Prostate gland (tissue), 2 donors: ENCODE data around the gene TUSC1. TPM values are rescaled to one million over a fixed set of nuclear protein-coding genes. Genes with fewer than 3 reads are reported as not detected.
"Not testable (repeated sequence)": the region's sequence is repeated elsewhere in the genome, so short reads cannot be mapped to it uniquely, and the experiment has no call there.

Experiments
- DNase-seq: peaks from one replicate; pipeline ENCODE4 v3.0.0-alpha.2; 2019; ENCODE audit warnings: low spot score
- H3K27ac ChIP-seq, 2 donors: fragments of 200-600 bp; sonication (generic); 2 replicates each; pipeline ENCODE4 v1.5.1; 2017 to 2019
- H3K27me3 ChIP-seq: fragments of 200-600 bp; sonication (generic); replicated peaks from 2 replicates; pipeline ENCODE4 v1.5.1; 2019; ENCODE audit not compliant: insufficient read depth
- H3K36me3 ChIP-seq, 2 donors: fragments of 200-600 bp; sonication (generic); 1 replicate in 1 of 2; 2 replicates in 1 of 2; pipeline versions ENCODE4 v1.5.1 to v1.8.1; 2017 to 2019
- H3K4me1 ChIP-seq: fragments of 200-600 bp; sonication (generic); replicated peaks from 2 replicates; pipeline ENCODE4 v1.5.1; 2019
- H3K4me3 ChIP-seq, 2 donors: fragments of 200-600 bp; sonication (generic); 2 replicates each; pipeline ENCODE4 v1.5.1; 2017 to 2019
- H3K9me3 ChIP-seq: fragments of 200-600 bp; sonication (generic); 2 replicates; pipeline ENCODE4 v1.5.1; 2017
- CTCF ChIP-seq, 4 experiments: fragments of 200-600 bp in 2 of 4; fragments of 450-650 bp in 2 of 4; sonication (generic) in 2 of 4; IDR thresholded peaks; 1 replicate in 3 of 4; 2 replicates in 1 of 4; pipeline ENCODE4 v1.5.1; 2016 to 2019; ENCODE audit warnings: antibody characterized with exemption in 4 of 4, mild to moderate bottlenecking in 2 of 4, moderate library complexity in 2 of 4
- POLR2A ChIP-seq: fragments of 450-650 bp; IDR thresholded peaks from one replicate; pipeline ENCODE4 v1.6.1; 2016; ENCODE audit warnings: antibody characterized with exemption, mild to moderate bottlenecking
- POLR2AphosphoS5 ChIP-seq: sonication (generic); formaldehyde crosslinking; IDR thresholded peaks from one replicate; pipeline ENCODE4 v1.6.1; 2017; ENCODE audit warnings: antibody characterized with exemption
- WGBS: methylation state at CpG from one replicate; pipeline ENCODE4 v1.1.5; 2018; 5-methylcytosine and 5-hydroxymethylcytosine counted together
- intact Hi-C: fragments of 100-400 bp; cut with DNase I; formaldehyde crosslinking; loops from one replicate; pipeline ENCODE4 v1.14.2; 2022
- total RNA-seq, 2 donors: library from RNA; depleted of rRNA; stranded (reverse); fragments of >200 nt; gene quantifications; one replicate each; pipeline ENCODE4 v1.1.0, GENCODE V29; 2016

TUSC1 gene
- total RNA-seq, 2 donors from 2014 or later = 35.6 to 37.2 TPM

GRCh38 chr9:25704800-25705199 lies 26.6 kb upstream of the TUSC1 start:
- Histone ChIP-seq H3K27me3 (no peaks in the 10 kb centered on the region), H3K4me1 (no peaks in the 10 kb centered on the region), H3K27ac (no peak overlapping the region), H3K4me3 (no peak overlapping the region), H3K36me3 (no peaks in the 10 kb centered on the region), H3K9me3 (no peaks in the 10 kb centered on the region)
- intact Hi-C loops = no loop called here
- 97% methylated on average over 4 of the region's 4 CpGs for WGBS
- no peak for DNase-seq
- no peak for TF ChIP-seq POLR2A
- no peak for TF ChIP-seq CTCF (IDR thresholded peaks at IDR 0.05)
- TF ChIP-seq POLR2AphosphoS5 = no peak

- intact Hi-C loops = no loop called here
- Histone ChIP-seq H3K9me3 (no peaks in the 10 kb centered on the region), H3K27ac (no peak overlapping the region), H3K4me3 (no peak overlapping the region), H3K27me3 (no peaks in the 10 kb centered on the region), H3K36me3 (no peaks in the 10 kb centered on the region), H3K4me1 (no peaks in the 10 kb centered on the region)
- WGBS = 23% methylated on average over 2 of the region's 2 CpGs
- TF ChIP-seq POLR2AphosphoS5 (no peak), POLR2A (no peak), CTCF (IDR thresholded peaks at IDR 0.05) (no peak)
- DNase-seq = no peak
These were observed 25.6 kb upstream of the TUSC1 start for GRCh38 chr9:25703701-25704357.

- Histone ChIP-seq H3K36me3 (no peaks in the 10 kb centered on the region), H3K4me1 (no peaks in the 10 kb centered on the region), H3K27me3 (no peaks in the 10 kb centered on the region), H3K9me3 (no peaks in the 10 kb centered on the region), H3K4me3 (no peak overlapping the region), H3K27ac (no peak overlapping the region)
- 81% methylated on average over 3 of the region's 3 CpGs for WGBS
- TF ChIP-seq POLR2AphosphoS5 = no peak
- no peak for TF ChIP-seq CTCF (IDR thresholded peaks at IDR 0.05)
- no peak for TF ChIP-seq POLR2A
- intact Hi-C loops = no loop called here
- no peak for DNase-seq
These were observed 24.3 kb upstream of the TUSC1 start for GRCh38 chr9:25702536-25702935.

GRCh38 chr9:25700899-25701298 lies 22.7 kb upstream of the TUSC1 start:
- H3K4me1 ChIP-seq, intact Hi-C loops, H3K4me3 ChIP-seq, H3K36me3 ChIP-seq, H3K27me3 ChIP-seq, H3K27ac ChIP-seq, DNase-seq, H3K9me3 ChIP-seq: not testable (repeated sequence)
- 40% methylated on average over 3 of the region's 3 CpGs for WGBS

GRCh38 chr9:25700430-25700829 lies 22.2 kb upstream of the TUSC1 start:
- no peaks in the 10 kb centered on the region for H3K27me3 ChIP-seq
- no peaks in the 10 kb centered on the region for H3K36me3 ChIP-seq
- no peaks in the 10 kb centered on the region for H3K9me3 ChIP-seq
- DNase-seq = no peak
- H3K4me3 ChIP-seq = no peak overlapping the region
- no peaks in the 10 kb centered on the region for H3K4me1 ChIP-seq
- TF ChIP-seq POLR2AphosphoS5 = no peak
- no peak for TF ChIP-seq POLR2A
- no peak for TF ChIP-seq CTCF (IDR thresholded peaks at IDR 0.05)
- no peak overlapping the region for H3K27ac ChIP-seq
- intact Hi-C loops = no loop called here
